HCT116 (cell line): ENCODE data around the gene TMC1. TPM values are rescaled to one million over a fixed set of nuclear protein-coding genes. Genes with fewer than 3 reads are reported as not detected.

Experiments used
- ATAC-seq: fragments of 200-7000 bp; cut with Tn5 transposase; 2 replicates; pipeline ENCODE4 v1.9.1; 2020; ENCODE audit warnings: mild to moderate bottlenecking, moderate library complexity
- BruUV-seq: library from RNA; stranded (reverse); fragments of 400-500 nt; replicated peaks from 2 replicates; lab custom pipeline; 2021; lab: Mats Ljungman, UMichigan
- CTCF ChIA-PET: fragments of 300-600 bp; sonication (Branson Sonifier 250); formaldehyde crosslinking; loops from one replicate; lab custom pipeline; 2021; ENCODE audit warnings: antibody characterized with exemption; lab: Charles Lee
- POLR2A ChIA-PET: fragments of 300-600, 350-600 bp; sonication (Branson Sonifier 250); formaldehyde crosslinking; loops from one replicate; lab custom pipeline; 2021; ENCODE audit warnings: antibody characterized with exemption; lab: Charles Lee
- RAD21 ChIA-PET, 2 experiments: fragments of 300-600 bp; sonication (Branson Sonifier 250); formaldehyde crosslinking; loops; one replicate each; lab custom pipeline; 2023; ENCODE audit warnings: low total read pairs in 2 of 2; ENCODE audit not compliant: uncharacterized antibody in 2 of 2, unreplicated experiment in 2 of 2, low non-redundant PET in 1 of 2; lab: Charles Lee
- DNase-seq: peaks from one replicate; pipeline ENCODE4 v3.0.0-alpha.2; 2010; ENCODE audit warnings: low read depth, low spot score
- H2AFZ ChIP-seq: fragments of 200-600 bp; shearing (Covaris generic), sonication (generic); 2 replicates; pipeline ENCODE4 v1.6.1; 2017; ENCODE audit warnings: low read depth, mixed run types, mixed read lengths, antibody characterized with exemption, low read length; ENCODE audit not compliant: poor library complexity, severe bottlenecking
- H3K27ac ChIP-seq: 2 replicates; pipeline ENCODE4 v1.5.1; 2012; ENCODE audit warnings: low read depth, low read length
- H3K27me3 ChIP-seq: fragments of 200-600 bp; sonication (generic); 2 replicates; pipeline ENCODE4 v1.6.1; 2016; ENCODE audit warnings: mixed run types, low read length, mixed read lengths; ENCODE audit not compliant: insufficient read depth
- H3K36me3 ChIP-seq, 2 experiments: fragments of 200-500 bp in 1 of 2; fragments of 200-600 bp in 1 of 2; sonication (Bioruptor generic) in 1 of 2; sonication (generic) in 1 of 2; 2 replicates each; pipeline versions ENCODE4 v1.5.1 to v1.6.1; 2014 to 2016; ENCODE audit warnings: low read length in 2 of 2, inconsistent platforms in 1 of 2, mixed read lengths in 1 of 2, mixed run types in 1 of 2; ENCODE audit not compliant: insufficient read depth in 2 of 2, control insufficient read depth in 1 of 2
- H3K4me1 ChIP-seq, 2 experiments: fragments of 200-600 bp in 1 of 2; sonication (generic) in 1 of 2; 2 replicates each; pipeline versions ENCODE4 v1.5.1 to v1.6.1; 2012 to 2017; ENCODE audit warnings: low read length in 2 of 2, inconsistent platforms in 1 of 2, mild to moderate bottlenecking in 1 of 2, mixed read lengths in 1 of 2, mixed run types in 1 of 2, moderate library complexity in 1 of 2; ENCODE audit not compliant: insufficient read depth in 2 of 2, control insufficient read depth in 1 of 2
- H3K4me2 ChIP-seq: fragments of 200-600 bp; sonication (generic); 2 replicates; pipeline ENCODE4 v1.6.1; 2017; ENCODE audit warnings: mixed run types, low read length, mixed read lengths
- H3K4me3 ChIP-seq, 2 experiments: fragments of 200-600 bp in 1 of 2; sonication (generic) in 1 of 2; replicated peaks in 1 of 2; 2 replicates each; pipeline ENCODE4 v1.5.1; 2011 to 2016; ENCODE audit warnings: low read length in 2 of 2, control low read depth in 1 of 2, low read depth in 1 of 2, mild to moderate bottlenecking in 1 of 2, mixed read lengths in 1 of 2, mixed run types in 1 of 2
- H3K79me2 ChIP-seq: fragments of 200-600 bp; sonication (generic); 2 replicates; pipeline ENCODE4 v1.6.1; 2017; ENCODE audit warnings: mild to moderate bottlenecking, mixed run types, low read length, moderate library complexity, mixed read lengths; ENCODE audit not compliant: insufficient read depth
- H3K9ac ChIP-seq: fragments of 200-600 bp; sonication (generic); 2 replicates; pipeline ENCODE4 v1.6.1; 2016; ENCODE audit warnings: low read length, mixed read lengths
- H3K9me2 ChIP-seq: fragments of 200-600 bp; sonication (generic), shearing (Covaris generic); 2 replicates; pipeline ENCODE4 v1.6.1; 2017; ENCODE audit warnings: mixed run types, mild to moderate bottlenecking, moderate library complexity; ENCODE audit not compliant: insufficient read depth
- H3K9me3 ChIP-seq, 2 experiments: fragments of 200-500 bp in 1 of 2; fragments of 200-600 bp in 1 of 2; sonication (Bioruptor generic) in 1 of 2; sonication (generic) in 1 of 2; 2 replicates each; pipeline ENCODE4 v1.6.1; 2014 to 2017; ENCODE audit warnings: low read length in 2 of 2, mixed read lengths in 2 of 2, inconsistent platforms in 1 of 2, low read depth in 1 of 2, mild to moderate bottlenecking in 1 of 2, mixed run types in 1 of 2, moderate library complexity in 1 of 2; ENCODE audit not compliant: control insufficient read depth in 1 of 2, insufficient read depth in 1 of 2
- H4K20me1 ChIP-seq: fragments of 200-600 bp; sonication (generic), shearing (Covaris generic); 2 replicates; pipeline ENCODE4 v1.6.1; 2017; ENCODE audit warnings: mixed run types, mild to moderate bottlenecking, moderate library complexity; ENCODE audit not compliant: insufficient read depth
- ATF3 ChIP-seq: IDR thresholded peaks from 2 replicates; pipeline ENCODE4 v1.6.1; 2012
- ELF1 ChIP-seq: IDR thresholded peaks from 2 replicates; pipeline ENCODE4 v1.6.1; 2012; ENCODE audit warnings: low read depth, borderline replicate concordance
- EZH2 ChIP-seq: fragments of 200-600 bp; sonication (generic); IDR thresholded peaks from 2 replicates; pipeline ENCODE4 v1.6.1; 2017; ENCODE audit warnings: antibody characterized with exemption, mixed run types
- EZH2phosphoT487 ChIP-seq: fragments of 200-600 bp; IDR thresholded peaks from 2 replicates; pipeline ENCODE4 v1.6.1; 2018; ENCODE audit warnings: antibody characterized with exemption, borderline replicate concordance
- JUND ChIP-seq: IDR thresholded peaks from 2 replicates; pipeline ENCODE4 v1.6.1; 2012
- MAX ChIP-seq: IDR thresholded peaks from 2 replicates; pipeline ENCODE4 v1.6.1; 2012
- POLR2AphosphoS5 ChIP-seq: IDR thresholded peaks from 2 replicates; pipeline ENCODE4 v1.6.1; 2011; ENCODE audit warnings: mild to moderate bottlenecking, low read depth, low read length, moderate library complexity
- RAD21 ChIP-seq: IDR thresholded peaks from 2 replicates; pipeline ENCODE4 v1.6.1; 2012; ENCODE audit warnings: low read depth, mild to moderate bottlenecking
- SRF ChIP-seq: IDR thresholded peaks from 2 replicates; pipeline ENCODE4 v1.6.1; 2012; ENCODE audit warnings: low read depth
- TCF7L2 ChIP-seq: IDR thresholded peaks from 2 replicates; pipeline ENCODE4 v1.7.0; 2011; ENCODE audit warnings: borderline replicate concordance, inconsistent platforms; ENCODE audit not compliant: insufficient read depth, insufficient read length; ENCODE audit errors: extremely low read depth
- ZFX ChIP-seq: fragments of 450-650 bp; IDR thresholded peaks from 2 replicates; pipeline ENCODE4 v1.6.1; 2017
- intact Hi-C: fragments of 100-400 bp; cut with micrococcal nuclease; formaldehyde crosslinking; loops from 2 replicates; pipeline ENCODE4 v1.10.0; 2022
- total RNA-seq: library from RNA; stranded (reverse); gene quantifications from one replicate; pipeline ENCODE4 v1.2.1, GENCODE V29; 2021; ENCODE audit not compliant: unreplicated experiment
- TF ChIP-seq, protein P1 (sequence below): IDR thresholded peaks from 2 replicates; pipeline ENCODE4 v1.6.1; 2012; ENCODE audit warnings: low read depth

The TMC1 gene
- total RNA-seq, 1 experiment from 2014 or later, result 0.57 TPM

DNA sequence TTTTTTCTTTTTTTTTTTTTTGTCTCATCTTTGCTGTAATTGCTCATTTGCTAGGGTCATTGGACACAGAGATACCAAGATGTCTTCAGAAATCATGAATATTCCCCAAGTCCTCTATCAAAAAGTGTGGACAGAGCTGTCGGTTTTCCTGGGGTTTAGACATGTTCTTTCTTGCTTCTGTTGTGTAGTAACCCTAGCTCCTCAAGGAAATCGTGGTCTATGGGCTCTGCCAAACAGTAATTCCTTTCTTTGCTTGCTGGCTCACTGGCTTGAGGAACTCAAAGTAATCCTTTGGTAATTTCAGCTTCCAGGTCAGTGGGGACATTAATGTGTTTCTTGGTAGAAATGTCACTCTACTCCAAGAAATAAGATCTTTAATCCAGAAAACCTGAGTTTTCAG, 101.7 kb downstream of the TMC1 start:
- intact Hi-C loops, result no loop called here
- Histone ChIP-seq H4K20me1 (no peaks in the 10 kb centered on the region), H3K9me2 (no peaks in the 10 kb centered on the region), H3K79me2 (no peaks in the 10 kb centered on the region), H3K27ac (no peak overlapping the region), H3K4me2 (no peak overlapping the region), H2AFZ (no peak overlapping the region), H3K9me3 (no peaks in the 10 kb centered on the region), H3K27me3 (no peaks in the 10 kb centered on the region), H3K4me3 (no peak overlapping the region), H3K36me3 (no peaks in the 10 kb centered on the region), H3K9ac (no peak overlapping the region), H3K4me1 (no peaks in the 10 kb centered on the region)
- ATAC-seq (no peak), DNase-seq (no peak)
- ChIA-PET POLR2A (no interaction called here), CTCF (no interaction called here), RAD21 (no interaction called here)
- TF ChIP-seq EZH2phosphoT487 (no peak), EZH2 (no peak), JUND (no peak), RAD21 (no peak), MAX (no peak), POLR2AphosphoS5 (no peak), TCF7L2 (no peak), ATF3 (no peak), ELF1 (no peak), SRF (no peak), ZFX (no peak)
- TF ChIP-seq, protein P1, sequence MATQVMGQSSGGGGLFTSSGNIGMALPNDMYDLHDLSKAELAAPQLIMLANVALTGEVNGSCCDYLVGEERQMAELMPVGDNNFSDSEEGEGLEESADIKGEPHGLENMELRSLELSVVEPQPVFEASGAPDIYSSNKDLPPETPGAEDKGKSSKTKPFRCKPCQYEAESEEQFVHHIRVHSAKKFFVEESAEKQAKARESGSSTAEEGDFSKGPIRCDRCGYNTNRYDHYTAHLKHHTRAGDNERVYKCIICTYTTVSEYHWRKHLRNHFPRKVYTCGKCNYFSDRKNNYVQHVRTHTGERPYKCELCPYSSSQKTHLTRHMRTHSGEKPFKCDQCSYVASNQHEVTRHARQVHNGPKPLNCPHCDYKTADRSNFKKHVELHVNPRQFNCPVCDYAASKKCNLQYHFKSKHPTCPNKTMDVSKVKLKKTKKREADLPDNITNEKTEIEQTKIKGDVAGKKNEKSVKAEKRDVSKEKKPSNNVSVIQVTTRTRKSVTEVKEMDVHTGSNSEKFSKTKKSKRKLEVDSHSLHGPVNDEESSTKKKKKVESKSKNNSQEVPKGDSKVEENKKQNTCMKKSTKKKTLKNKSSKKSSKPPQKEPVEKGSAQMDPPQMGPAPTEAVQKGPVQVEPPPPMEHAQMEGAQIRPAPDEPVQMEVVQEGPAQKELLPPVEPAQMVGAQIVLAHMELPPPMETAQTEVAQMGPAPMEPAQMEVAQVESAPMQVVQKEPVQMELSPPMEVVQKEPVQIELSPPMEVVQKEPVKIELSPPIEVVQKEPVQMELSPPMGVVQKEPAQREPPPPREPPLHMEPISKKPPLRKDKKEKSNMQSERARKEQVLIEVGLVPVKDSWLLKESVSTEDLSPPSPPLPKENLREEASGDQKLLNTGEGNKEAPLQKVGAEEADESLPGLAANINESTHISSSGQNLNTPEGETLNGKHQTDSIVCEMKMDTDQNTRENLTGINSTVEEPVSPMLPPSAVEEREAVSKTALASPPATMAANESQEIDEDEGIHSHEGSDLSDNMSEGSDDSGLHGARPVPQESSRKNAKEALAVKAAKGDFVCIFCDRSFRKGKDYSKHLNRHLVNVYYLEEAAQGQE, result no peak
- BruUV-seq, result no TSS peak
